ENCODE measurements around the gene CHL1.
"Not testable (repeated sequence)": the region's sequence is repeated elsewhere in the genome, so short reads cannot be mapped to it uniquely, and the experiment has no call there.

CHL1 gene

GRCh38 chr3:335240-335639 lies 138.7 kb downstream of the CHL1 start:
- no peak for DNase-seq (ENCODE audit: low read depth in 1 of 2, low spot score in 1 of 2)

GRCh38 chr3:339351-339750 lies 142.8 kb downstream of the CHL1 start:
- DNase-seq (ENCODE audit: low read depth in 1 of 2, low spot score in 1 of 2) = no peak

GRCh38 chr3:341998-342397 lies 145.4 kb downstream of the CHL1 start:
- DNase-seq (ENCODE audit: low read depth in 1 of 2, low spot score in 1 of 2) = no peak

GRCh38 chr3:346186-346585 lies 149.6 kb downstream of the CHL1 start:
- DNase-seq (ENCODE audit: low read depth in 1 of 2, low spot score in 1 of 2) = no peak

GRCh38 chr3:347581-347980 lies 151.0 kb downstream of the CHL1 start:
- DNase-seq (ENCODE audit: low read depth in 1 of 2, low spot score in 1 of 2) = no peak

GRCh38 chr3:350871-351371 lies 154.4 kb downstream of the CHL1 start:
- no peak for DNase-seq (ENCODE audit: low read depth in 1 of 2, low spot score in 1 of 2)

GRCh38 chr3:352599-352998 lies 156.0 kb downstream of the CHL1 start:
- no peak for DNase-seq (ENCODE audit: low read depth in 1 of 2, low spot score in 1 of 2)

- DNase-seq (ENCODE audit: low read depth in 1 of 2, low spot score in 1 of 2) = no peak
Measured at GRCh38 chr3:353191-353739, 156.7 kb downstream of the CHL1 start.

GRCh38 chr3:354432-354831 lies 157.9 kb downstream of the CHL1 start:
- DNase-seq (ENCODE audit: low read depth in 1 of 2, low spot score in 1 of 2) = peak in 1 of 2 donors; percentile 8

GRCh38 chr3:355622-356021 lies 159.1 kb downstream of the CHL1 start:
- DNase-seq (ENCODE audit: low read depth in 1 of 2, low spot score in 1 of 2) = no peak

GRCh38 chr3:356952-357351 lies 160.4 kb downstream of the CHL1 start:
- no peak for DNase-seq (ENCODE audit: low read depth in 1 of 2, low spot score in 1 of 2)

- DNase-seq (ENCODE audit: low read depth in 1 of 2, low spot score in 1 of 2) = no peak
Measured at GRCh38 chr3:359672-360071, 163.1 kb downstream of the CHL1 start.

- no peak for DNase-seq (ENCODE audit: low read depth in 1 of 2, low spot score in 1 of 2)
Measured at GRCh38 chr3:362681-363338, 166.2 kb downstream of the CHL1 start.

GRCh38 chr3:364287-364686 lies 167.7 kb downstream of the CHL1 start:
- DNase-seq (ENCODE audit: low read depth in 1 of 2, low spot score in 1 of 2) = no peak

GRCh38 chr3:365268-365667 lies 168.7 kb downstream of the CHL1 start:
- no peak for DNase-seq (ENCODE audit: low read depth in 1 of 2, low spot score in 1 of 2)

- DNase-seq (ENCODE audit: low read depth in 1 of 2, low spot score in 1 of 2) = not testable (repeated sequence)
Measured at GRCh38 chr3:366253-366652, 169.7 kb downstream of the CHL1 start.

GRCh38 chr3:373193-373779 lies 176.7 kb downstream of the CHL1 start:
- DNase-seq (ENCODE audit: low read depth in 1 of 2, low spot score in 1 of 2) = no peak

- DNase-seq (ENCODE audit: low read depth in 1 of 2, low spot score in 1 of 2) = no peak
Measured at GRCh38 chr3:374459-374858, 177.9 kb downstream of the CHL1 start.

- DNase-seq (ENCODE audit: low read depth in 1 of 2, low spot score in 1 of 2) = no peak
Measured at GRCh38 chr3:377158-377561, 180.6 kb downstream of the CHL1 start.

- DNase-seq (ENCODE audit: low read depth in 1 of 2, low spot score in 1 of 2) = no peak
Measured at GRCh38 chr3:380801-381200, 184.2 kb downstream of the CHL1 start.

GRCh38 chr3:385151-385550 lies 188.6 kb downstream of the CHL1 start:
- no peak for DNase-seq (ENCODE audit: low read depth in 1 of 2, low spot score in 1 of 2)

- no peak for DNase-seq (ENCODE audit: low read depth in 1 of 2, low spot score in 1 of 2)
Measured at GRCh38 chr3:394775-395174, 198.2 kb downstream of the CHL1 start.

GRCh38 chr3:396293-396692 lies 199.7 kb downstream of the CHL1 start:
- no peak for DNase-seq (ENCODE audit: low read depth in 1 of 2, low spot score in 1 of 2)
